ENCODE data around the gene MAGI3.

- TF ChIP-seq POLR2AphosphoS5 (IDR thresholded peaks at IDR 0.05) = no peak
- no peak for TF ChIP-seq CTCF (IDR thresholded peaks at IDR 0.05)
- no peak for TF ChIP-seq POLR2A (IDR thresholded peaks at IDR 0.05)
These were observed 121.0 kb downstream of the MAGI3 start for GRCh38 chr1:113511269-113511668.

Data from stomach (tissue), 4 donors.